Measurements from ENCODE around the gene CSNK1D.
"Not testable (repeated sequence)": the region's sequence is repeated elsewhere in the genome, so short reads cannot be mapped to it uniquely, and the experiment has no call there.

CSNK1D gene

DNA sequence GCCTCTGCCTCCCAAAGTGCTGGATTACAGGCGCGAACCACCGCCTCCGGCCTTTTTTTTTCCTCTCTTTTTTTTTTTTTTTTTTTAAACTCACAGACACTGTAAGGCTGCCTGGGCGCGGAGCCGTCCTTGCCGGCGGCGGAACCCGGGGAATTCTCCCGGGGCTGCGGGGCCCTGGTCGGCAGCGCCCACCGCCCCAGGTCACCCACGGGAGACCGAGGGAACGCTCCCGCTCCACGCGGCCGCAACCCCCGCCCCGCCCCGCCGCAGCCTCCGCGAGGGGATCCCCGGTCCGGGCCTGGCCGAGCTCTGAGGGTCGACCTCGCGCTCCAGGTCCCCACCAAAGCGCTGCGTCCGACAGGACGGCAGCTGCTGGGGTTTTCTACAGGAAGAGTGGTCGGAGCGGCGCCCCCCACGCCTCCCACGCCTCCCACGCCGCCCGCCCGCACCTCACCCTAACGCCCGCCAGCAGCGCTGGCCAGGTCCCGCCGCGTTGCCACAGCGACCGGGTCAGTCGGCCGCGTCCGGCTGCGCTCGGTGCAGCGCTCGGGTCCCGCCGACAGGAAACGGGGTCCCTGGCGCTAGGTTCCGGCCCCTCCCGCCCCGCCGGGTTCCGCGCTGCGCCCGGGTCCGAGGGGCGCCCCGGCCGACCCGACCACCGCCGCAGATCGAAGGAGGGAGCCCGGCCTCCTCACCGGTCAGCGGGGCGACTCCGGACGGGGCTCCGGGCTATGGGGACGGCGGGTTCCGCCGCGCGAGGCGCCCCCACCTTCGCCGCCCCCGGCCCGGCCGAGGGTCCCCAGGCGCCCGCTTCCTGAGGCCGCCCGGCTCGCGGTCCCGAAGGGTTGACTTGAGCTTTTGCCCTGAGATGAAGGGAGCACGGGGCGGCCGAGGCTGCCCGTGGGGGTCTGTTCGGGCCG lies 60.9 kb downstream of the CSNK1D start, which contains the start of gene CCDC57:
Gene CCDC57, minus strand, starts transcription at position 512 of the 920 bp plus-strand sequence. CDS start 10,898 bp downstream, outside the sequence.
- peak; percentile 66 for DNase-seq

DNA sequence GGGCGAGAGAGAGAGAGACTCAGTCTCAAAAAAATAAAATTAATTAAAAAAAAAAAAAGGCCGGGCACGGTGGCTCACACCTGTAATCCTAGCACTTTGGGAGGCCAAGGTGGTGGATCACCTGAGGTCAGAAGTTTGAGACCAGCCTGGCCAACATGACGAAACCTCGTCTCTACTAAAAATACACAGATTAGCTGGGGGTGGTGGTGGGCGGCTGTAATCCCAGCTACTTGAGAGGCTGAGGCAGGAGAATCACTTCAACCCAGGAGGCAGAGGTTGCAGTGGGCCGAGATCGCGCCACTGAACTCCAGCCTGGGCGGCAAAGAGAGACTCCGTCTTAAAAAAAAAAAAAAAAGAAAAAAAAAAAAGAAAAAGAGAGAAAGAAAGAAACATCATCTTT lies 62.8 kb downstream of the CSNK1D start:
- not testable (repeated sequence) for DNase-seq

DNA sequence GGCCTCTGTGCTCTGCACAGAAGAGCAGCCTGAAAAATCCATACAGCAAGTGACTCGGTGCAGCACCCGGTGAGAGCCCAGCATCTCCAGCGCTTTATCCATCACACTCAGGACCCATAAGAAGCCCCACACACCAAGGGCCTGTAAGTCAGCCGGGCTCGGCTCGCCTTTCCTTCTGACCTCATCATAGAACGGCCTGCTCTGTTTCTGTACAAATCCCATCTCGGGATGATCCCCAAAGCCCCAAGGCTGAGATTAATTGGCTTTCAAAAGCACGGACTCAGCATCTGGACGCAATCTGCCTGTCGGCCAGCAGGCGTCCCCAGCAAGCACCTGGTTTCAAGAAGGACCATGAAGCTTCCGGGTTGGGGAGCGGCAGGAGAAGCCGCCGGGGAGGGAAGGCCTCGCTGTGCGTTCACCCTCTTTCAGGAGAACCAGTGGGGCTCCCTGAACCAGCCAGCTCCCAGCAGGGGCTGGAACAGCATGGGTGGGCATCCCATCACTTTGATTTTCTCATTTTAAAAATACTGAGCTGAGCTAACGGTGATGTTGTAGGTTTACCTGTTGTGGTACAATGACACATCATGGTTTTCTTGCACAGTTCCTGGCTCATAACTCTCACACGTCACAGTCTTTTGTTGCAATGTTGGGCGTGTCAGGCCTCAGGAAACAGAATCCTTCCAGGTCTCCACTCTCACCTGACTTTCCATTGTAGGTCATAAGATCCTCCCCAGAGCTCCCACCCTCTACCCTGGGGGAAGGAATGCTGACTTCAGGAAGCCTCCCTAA lies 67.6 kb downstream of the CSNK1D start:
- peak; percentile 86 for DNase-seq

DNA sequence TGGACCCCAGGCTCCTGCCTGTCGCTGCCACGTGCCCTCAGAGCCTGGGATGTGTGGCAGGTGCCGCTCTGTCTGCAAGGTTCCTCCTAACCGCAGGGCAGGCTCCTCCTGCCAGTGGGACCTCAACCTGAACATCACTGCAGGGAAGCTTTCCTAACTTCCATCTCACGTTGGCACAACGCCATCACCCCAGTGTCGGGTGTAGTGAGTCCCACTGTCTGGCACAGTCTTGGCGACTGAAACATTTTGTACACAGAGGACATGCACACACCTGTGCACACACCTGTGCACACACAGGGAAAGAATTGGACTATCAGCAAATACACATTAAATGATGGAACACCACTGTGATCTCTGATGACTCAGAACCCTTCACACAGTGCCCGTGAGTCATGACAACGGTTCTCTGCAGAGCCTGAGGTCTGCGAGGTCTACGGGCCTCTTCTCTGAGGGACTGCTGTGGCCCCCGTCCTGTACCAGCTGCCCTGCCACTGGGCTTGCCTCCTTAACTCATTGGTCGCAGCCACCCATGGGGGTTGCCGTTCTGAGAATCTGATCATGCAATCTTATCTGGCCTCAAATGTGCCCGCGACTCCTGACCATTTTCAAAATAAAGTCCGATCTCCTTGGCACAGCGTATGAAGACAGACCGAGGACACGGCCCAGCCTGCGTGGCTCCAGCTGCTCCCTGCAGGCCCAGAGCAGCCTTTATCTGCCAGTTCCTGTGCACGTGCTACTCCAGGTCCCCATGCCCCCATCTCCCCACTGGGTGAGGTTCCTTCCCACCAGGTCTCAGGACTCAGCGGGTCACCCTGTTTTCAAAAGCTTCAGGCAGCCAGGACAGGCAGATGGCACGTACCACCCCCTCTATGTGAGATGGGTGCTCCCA lies 68.4 kb downstream of the CSNK1D start:
- peak; percentile 40 for DNase-seq

DNA sequence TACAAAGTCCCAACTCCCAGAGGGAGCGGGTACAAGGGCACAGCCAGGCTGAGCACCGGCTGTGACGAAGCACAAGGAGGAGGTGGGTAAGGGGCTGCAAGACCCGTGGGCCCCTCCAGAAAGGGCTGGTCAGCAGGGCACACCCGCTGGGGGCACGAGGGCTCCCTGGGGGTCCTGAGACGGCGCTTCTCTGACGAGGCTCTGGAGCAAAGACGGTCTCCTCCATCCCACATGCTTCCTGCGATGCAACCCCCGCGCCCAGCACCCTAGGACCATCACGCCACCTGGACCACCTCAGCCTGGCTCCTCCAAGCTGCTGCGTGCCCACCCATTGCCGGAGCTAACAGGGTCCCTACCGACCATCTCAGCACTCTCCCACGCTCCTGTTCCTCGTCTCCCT lies 69.6 kb downstream of the CSNK1D start:
- no peak for DNase-seq

DNA sequence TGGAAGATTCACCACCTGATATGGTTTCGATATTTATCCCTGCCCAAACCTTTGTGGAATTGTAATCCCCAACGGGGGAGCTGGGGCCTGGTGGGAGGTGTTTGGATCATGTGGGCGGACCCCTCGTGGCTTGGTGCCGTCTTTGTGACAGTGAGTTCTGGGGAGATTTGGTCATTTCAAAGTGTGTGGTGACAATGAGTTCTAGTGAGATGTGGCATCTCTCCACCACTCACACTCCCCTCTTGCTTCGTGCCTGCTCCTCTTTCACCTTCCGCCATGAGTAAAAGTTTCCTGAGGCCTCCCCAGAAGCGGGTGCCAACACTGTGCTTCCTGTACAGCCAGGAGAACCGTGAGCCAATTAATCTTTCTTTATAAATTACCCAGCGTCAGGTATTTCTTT lies 70.5 kb downstream of the CSNK1D start:
- no peak for DNase-seq

DNA sequence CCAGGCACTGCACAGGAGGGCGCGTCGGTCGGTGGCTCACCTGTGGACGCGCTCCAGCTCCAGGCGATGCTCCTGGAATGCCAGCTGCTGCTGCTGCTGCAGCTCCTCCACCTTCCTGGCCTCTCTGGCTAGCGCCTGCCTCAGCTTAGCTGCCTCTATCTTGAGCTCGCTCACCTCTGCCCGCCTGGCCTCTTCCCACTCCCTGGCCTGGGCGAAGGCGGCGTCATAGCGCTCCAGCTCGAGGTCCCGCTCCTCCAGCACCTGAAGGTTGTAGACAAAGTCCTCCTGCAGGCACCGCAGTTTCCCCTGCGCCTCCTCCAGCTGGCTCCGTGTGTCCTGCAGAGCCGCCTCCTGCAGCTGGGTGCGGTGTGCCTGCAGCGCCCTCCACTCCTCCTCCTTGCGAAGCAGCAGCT lies 72.0 kb downstream of the CSNK1D start:
- no peak for DNase-seq

DNA sequence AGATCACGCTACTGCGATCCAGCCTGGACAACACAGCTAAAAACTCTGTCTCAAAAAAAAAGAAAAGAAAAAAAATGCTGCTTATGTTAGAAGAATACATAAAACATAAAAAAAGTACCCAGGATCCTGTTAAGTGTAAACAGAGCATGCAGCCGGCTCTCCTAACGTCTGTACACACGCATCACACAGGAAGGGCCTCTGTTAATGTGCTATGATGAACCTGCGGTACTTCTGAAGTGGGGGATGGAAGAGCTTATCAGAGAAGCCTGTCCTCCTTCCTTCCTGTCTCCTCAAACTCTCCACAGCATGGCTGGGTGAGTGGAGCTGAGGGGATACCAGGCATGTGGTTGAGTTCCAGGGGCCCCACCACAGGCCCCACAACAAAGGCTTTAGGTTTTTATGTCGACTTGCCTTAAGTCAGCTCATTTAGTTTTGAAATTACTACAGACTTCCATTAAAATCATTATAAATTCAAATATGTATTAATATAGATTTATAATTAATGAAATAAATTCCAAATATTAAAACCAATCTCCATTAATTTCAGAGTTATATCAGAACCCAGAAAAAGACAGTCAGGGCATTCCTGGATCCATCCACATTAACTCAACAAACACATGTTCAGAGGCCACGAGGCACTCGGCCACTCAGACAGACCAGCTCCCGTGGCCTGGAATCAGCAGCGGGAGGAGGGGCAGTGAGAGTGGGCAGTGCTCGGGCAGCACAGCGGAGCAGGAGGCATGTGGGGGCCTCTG lies 72.6 kb downstream of the CSNK1D start:
- DNase-seq: peak; percentile 75

DNA sequence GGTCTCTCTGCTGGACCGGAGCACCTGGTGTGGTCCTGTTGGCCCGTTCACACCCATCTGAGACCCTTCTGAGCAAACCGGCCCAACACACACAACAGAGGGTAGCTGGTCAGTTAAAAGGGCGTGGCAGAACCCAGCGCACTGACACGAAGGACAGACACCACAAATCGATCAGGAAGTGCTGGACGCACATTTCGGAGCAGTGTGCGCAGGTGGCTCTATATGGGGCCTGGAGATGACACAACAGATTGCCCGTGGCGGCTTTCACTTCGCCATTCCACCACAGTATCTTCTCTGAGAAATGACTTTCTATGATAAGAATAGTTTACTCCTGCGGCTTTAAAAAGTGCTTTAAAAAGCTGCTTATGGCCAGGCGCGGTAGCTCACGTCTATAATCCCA lies 73.4 kb downstream of the CSNK1D start:
- DNase-seq: no peak

DNA sequence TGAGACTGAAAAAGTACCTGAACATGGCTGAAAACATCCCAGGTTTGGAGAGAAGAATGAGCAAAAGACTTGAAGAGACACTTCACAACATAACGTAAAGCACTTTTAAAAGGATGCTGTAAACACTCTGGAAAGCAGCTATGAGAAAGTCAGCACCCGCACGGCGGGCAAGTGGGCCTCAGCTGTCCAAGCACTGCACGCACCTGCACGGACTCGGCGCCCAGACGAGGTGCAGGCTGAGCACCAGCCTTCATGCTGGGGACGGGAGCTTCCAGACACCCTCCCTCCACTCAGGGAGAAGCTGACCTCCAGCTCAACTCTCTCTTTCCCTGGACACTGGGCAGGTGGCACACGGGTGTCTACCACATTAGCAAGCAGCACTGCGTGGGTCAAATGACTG lies 74.0 kb downstream of the CSNK1D start:
- no peak for DNase-seq

DNA sequence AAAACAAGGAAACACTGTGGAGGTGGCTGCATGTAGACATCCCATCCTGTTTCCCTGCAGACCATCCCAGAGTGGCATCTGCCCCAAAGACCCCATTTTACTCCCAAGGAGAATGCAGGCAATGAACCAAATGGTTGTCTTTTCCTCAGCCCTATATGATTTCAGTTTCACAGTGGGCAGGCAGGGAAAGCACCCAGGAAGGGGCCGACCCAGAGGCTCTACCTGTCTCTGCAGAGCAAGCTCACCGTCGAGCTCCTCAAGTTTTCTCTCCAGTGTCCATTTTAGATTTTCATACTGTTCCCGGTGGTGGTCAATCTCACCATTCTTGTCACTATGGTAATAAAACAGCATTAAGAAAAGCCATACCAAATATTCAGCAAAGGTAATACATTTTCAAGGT lies 75.4 kb downstream of the CSNK1D start:
- no peak for DNase-seq

DNA sequence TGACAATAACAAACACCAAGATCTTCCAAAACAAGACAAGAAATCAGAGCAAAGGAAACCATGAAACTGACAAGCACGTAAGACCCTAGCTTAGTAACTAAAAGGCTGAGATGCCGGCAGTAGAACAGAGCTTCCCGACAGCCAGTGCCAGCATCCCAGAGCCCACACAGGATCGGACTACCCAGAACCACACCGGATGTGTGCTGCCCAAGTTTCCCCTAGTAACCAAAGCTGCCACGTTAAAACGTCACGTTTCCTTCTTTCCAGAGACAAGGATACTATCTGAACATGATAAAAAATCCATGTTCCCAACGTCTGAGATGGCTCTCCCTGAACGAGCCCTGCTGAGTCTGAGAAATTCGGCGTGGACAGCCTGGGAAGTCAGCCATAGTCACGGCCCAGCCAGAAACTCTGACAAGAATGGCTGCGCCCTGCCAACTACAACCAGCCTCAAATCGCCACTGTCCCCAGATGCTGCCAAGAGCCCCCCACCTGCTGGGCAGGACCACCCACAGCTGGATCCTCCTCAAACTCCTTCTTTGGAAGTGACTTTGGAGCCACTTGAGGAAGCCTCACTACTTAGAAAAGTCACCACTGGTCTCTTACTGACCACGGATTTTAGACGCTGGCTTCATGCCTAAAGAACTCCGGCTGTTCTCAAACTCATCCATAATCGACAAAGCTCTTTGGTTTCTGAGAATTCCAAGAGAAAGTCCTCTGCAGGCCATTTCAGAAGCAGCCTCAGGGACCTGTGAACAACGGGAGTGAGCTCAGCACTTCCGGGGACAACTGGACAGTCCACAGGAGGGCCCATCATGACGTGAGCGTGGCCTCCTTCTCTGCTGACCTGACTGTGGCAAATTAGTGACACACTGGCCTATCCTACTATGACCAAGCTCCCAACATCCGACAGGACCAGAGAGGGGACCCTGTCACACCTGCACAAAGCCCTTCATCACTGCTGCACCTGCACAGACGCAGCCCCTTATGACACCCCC lies 77.5 kb downstream of the CSNK1D start:
- no peak for DNase-seq

DNA sequence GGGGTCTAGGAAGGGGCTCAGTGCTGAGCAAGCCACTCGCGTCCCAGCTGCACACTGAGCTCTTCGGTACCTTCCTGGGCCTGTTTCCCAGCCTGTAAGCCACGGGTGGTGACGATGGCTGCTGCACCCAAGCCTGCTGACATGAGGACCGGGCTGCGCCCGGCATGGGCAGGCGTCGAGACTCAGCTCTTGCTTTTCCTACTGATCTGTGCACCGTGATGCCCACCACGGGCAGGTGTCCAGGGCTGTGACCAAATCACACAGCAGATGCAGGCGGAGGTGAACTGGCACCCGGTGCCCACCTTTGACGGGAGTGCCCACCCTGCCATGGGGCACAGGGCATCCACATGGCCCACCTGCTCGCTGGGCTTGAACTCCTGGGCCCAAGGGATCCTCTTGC lies 78.7 kb downstream of the CSNK1D start:
- DNase-seq: no peak

DNA sequence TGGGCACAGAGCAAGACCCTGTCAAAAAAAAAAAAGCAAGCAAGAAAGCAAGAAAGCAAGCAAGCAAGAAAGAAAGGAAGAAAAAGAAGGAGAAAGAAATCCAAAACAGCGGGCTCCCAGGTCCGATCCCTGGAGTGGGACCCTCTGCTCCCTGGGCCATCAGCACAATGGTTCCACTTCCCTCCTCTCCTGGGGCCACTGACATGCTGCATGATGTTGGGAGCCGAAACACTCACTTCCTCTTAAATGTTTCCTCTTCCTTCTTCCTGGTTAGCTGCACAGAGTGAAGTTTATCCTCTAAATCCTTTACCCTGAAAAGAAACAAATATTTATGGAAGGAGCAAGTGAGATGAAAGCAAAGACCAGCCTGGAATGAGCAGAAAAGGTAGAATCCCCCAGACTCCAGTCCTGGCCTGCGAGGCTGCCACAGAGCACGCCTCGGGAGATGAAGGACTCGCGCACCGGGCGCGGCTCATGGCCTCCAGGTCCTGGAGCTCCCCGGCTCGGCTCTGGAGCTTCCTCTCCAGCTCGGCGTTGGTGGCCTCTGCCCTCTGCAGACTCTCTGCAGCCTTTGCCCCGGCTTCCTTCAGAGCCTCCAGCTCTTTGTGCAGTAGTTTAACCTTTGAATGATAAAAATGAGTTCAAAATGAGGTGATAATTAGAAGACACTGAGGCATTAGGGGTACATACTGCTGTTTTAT lies 79.8 kb downstream of the CSNK1D start:
- no peak for DNase-seq

DNA sequence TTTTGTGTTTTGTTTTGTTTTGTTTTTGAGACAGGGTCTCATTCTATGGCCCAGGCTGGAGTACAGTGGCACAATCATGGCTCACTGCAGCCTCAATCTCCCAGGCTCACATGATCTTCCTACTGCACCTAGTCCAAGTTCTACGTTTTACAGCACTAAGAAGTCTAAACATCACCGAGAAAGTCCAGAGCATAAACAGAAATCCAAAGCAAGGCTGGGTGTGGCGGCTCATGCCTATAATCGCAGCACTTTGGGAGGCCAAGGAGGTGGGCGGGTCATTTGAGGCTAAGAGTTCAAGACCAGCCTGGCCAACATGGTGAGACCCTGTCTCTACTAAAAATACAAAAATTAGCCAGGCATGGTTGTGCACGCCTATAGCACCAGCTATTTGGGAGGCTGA lies 80.5 kb downstream of the CSNK1D start:
- DNase-seq: not testable (repeated sequence)
